Stomach (tissue), 9 donors: ENCODE results near the gene LDB3. TPM values are rescaled to one million over a fixed set of nuclear protein-coding genes. Genes with fewer than 3 reads are reported as not detected.

Experiments used
- DNase-seq, 2 donors: peaks; one replicate each; pipeline versions ENCODE4 v3.0.0 to v3.0.0-alpha.2; 2013 to 2019
- H3K27ac ChIP-seq, 5 donors: fragments of 200-600 bp in 4 of 5; sonication (generic) in 4 of 5; one replicate each; pipeline ENCODE4 v1.5.1; 2013 to 2019; ENCODE audit warnings: mild to moderate bottlenecking in 1 of 5, moderate library complexity in 1 of 5
- H3K27me3 ChIP-seq, 3 donors: fragments of 200-600 bp; sonication (generic); one replicate each; pipeline ENCODE4 v1.5.1; 2017 to 2019; ENCODE audit warnings: mixed run types in 1 of 3
- H3K36me3 ChIP-seq, 4 donors: fragments of 200-600 bp; sonication (generic); 1 replicate in 3 of 4; 2 replicates in 1 of 4; pipeline ENCODE4 v1.5.1; 2016 to 2019
- H3K4me1 ChIP-seq, 4 donors: fragments of 200-600 bp; sonication (generic); one replicate each; pipeline ENCODE4 v1.5.1; 2016 to 2019
- H3K4me3 ChIP-seq, 4 donors: fragments of 200-600 bp; sonication (generic) in 3 of 4; one replicate each; pipeline ENCODE4 v1.5.1; 2016 to 2019; ENCODE audit warnings: mild to moderate bottlenecking in 1 of 4
- H3K9me3 ChIP-seq, 4 donors: fragments of 200-600 bp; sonication (generic); one replicate each; pipeline ENCODE4 v1.5.1; 2016 to 2019
- EP300 ChIP-seq: sonication (generic); formaldehyde crosslinking; IDR thresholded peaks from one replicate; pipeline ENCODE4 v1.6.1; 2017; ENCODE audit warnings: antibody characterized with exemption
- POLR2A ChIP-seq, 4 donors: fragments of 450-650 bp; IDR thresholded peaks; one replicate each; pipeline ENCODE4 v1.6.1; 2016; ENCODE audit warnings: antibody characterized with exemption in 4 of 4, control low read depth in 2 of 4, mild to moderate bottlenecking in 1 of 4, moderate library complexity in 1 of 4
- POLR2AphosphoS5 ChIP-seq, 3 donors: sonication (generic); formaldehyde crosslinking; IDR thresholded peaks; one replicate each; pipeline ENCODE4 v1.6.1; 2016; ENCODE audit warnings: antibody characterized with exemption in 3 of 3
- WGBS, 5 donors: extraction: QIAGEN DNeasy Blood & Tissue Kit in 3 of 5; methylation state at CpG; one replicate each; pipeline versions ENCODE4 v1.1.5 to v1.1.7; 2013 to 2018; 5-methylcytosine and 5-hydroxymethylcytosine counted together
- intact Hi-C: fragments of 100-400 bp; cut with DNase I; formaldehyde crosslinking; loops from one replicate; pipeline ENCODE4 v1.15.1; 2023; ENCODE audit warnings: low total_unique reads
- polyA plus RNA-seq, 3 donors: library from polyadenylated mRNA; stranded (reverse); fragments of 200-250 nt; gene quantifications; one replicate each; pipeline ENCODE4 v1.2.3, GENCODE V29; 2013
- total RNA-seq, 5 donors: library from RNA; depleted of rRNA; stranded (reverse); fragments of >200 nt; gene quantifications; one replicate each; pipeline versions ENCODE4 v1.1.0 to v1.2.3, GENCODE V29; 2014 to 2016
- TF ChIP-seq, protein P1 (sequence below), 7 experiments: fragments of 450-650 bp in 4 of 7; fragments of 200-600 bp in 3 of 7; sonication (generic) in 3 of 7; IDR thresholded peaks; one replicate each; pipeline ENCODE4 v1.5.1; 2016 to 2019; ENCODE audit warnings: antibody characterized with exemption in 7 of 7, control low read depth in 2 of 7, mild to moderate bottlenecking in 1 of 7
- donor health status: healthy with polysubstance abuse.
- donor health status: Bipolar disorder and iron deficiency.
- donor health status: healthy.

The LDB3 gene
- total and polyA plus RNA-seq, 8 donors: 0.29 to 8.5 (median 2.5) TPM

- WGBS, 5 donors: 69 to 83% (median 80%) methylated on average over 6 of the region's 6 CpGs
Observed at GRCh38 chr10:86677374-86677773, 9.1 kb downstream of the LDB3 start.

DNA sequence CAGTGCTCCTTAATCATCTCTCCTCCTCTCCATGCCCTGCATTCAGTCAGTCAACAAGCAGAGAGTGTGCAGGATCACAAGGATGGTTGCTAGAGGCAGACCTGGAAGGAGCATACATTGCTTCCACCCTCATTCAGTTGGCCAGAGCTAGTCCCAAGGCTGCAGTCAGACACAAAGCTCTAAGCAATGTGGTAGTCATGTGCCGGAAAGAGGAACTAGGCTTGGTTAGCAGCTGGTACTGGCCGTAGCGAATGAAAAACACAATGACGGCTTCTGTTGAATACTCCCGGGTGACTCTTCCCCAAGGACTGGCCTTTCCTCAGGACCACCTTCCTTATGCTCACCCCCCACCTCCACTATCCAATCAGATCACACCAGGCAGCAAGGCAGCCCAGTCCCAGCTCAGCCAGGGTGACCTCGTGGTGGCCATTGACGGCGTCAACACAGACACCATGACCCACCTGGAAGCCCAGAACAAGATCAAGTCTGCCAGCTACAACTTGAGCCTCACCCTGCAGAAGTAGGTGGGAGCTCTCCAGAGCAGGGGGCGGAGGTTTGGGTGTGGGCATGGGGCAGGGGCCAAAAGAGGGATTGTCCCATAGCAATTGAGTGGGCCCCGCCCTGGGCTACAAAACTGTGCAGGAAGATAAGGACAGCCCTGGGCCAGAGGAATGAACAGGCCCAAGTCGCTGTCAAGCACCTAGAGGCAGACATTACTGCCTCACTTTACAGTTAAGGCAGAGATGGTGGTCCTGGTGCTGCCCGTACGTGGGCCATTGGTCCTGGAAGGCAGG lies 10.9 kb downstream of the LDB3 start:
- Histone ChIP-seq H3K9me3 (no peaks in the 10 kb centered on the region), H3K27ac (no peak overlapping the region), H3K4me1 (peaks cover 6 to 49% (median 27%) of the 10 kb centered on the region in 4 donors), H3K36me3 (peaks cover 0 to 4% (median 0%) of the 10 kb centered on the region in 4 donors), H3K27me3 (no peaks in the 10 kb centered on the region), H3K4me3 (no peak overlapping the region)
- no peak for DNase-seq
- 79 to 84% (median 81%) methylated on average over 11 to 13 of the region's 13 CpGs for WGBS, 5 donors
- TF ChIP-seq POLR2AphosphoS5 (IDR thresholded peaks at IDR 0.05) (no peak), POLR2A (IDR thresholded peaks at IDR 0.05) (no peak), EP300 (no peak)
- TF ChIP-seq, protein P1, sequence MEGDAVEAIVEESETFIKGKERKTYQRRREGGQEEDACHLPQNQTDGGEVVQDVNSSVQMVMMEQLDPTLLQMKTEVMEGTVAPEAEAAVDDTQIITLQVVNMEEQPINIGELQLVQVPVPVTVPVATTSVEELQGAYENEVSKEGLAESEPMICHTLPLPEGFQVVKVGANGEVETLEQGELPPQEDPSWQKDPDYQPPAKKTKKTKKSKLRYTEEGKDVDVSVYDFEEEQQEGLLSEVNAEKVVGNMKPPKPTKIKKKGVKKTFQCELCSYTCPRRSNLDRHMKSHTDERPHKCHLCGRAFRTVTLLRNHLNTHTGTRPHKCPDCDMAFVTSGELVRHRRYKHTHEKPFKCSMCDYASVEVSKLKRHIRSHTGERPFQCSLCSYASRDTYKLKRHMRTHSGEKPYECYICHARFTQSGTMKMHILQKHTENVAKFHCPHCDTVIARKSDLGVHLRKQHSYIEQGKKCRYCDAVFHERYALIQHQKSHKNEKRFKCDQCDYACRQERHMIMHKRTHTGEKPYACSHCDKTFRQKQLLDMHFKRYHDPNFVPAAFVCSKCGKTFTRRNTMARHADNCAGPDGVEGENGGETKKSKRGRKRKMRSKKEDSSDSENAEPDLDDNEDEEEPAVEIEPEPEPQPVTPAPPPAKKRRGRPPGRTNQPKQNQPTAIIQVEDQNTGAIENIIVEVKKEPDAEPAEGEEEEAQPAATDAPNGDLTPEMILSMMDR (IDR thresholded peaks at IDR 0.05): no peak
- intact Hi-C loops: no loop called here

More at GRCh38 chr10:86677374-86677773, 9.1 kb downstream of the LDB3 start:
- H3K4me1 ChIP-seq: peaks cover 16 to 57% (median 32%) of the 10 kb centered on the region in 4 donors
- peaks cover 0 to 4% (median 0%) of the 10 kb centered on the region in 4 donors for H3K36me3 ChIP-seq
- no peak for DNase-seq
- no peak for TF ChIP-seq POLR2A (IDR thresholded peaks at IDR 0.05)
- TF ChIP-seq EP300: no peak
- no peak for TF ChIP-seq POLR2AphosphoS5 (IDR thresholded peaks at IDR 0.05)
- TF ChIP-seq, protein P1 (IDR thresholded peaks at IDR 0.05): no peak
- H3K27me3 ChIP-seq: no peaks in the 10 kb centered on the region
- H3K4me3 ChIP-seq: no peak overlapping the region
- no peak overlapping the region for H3K27ac ChIP-seq
- H3K9me3 ChIP-seq: no peaks in the 10 kb centered on the region
- intact Hi-C loops: no loop called here

GRCh38 chr10:86681047-86681446 lies 12.7 kb downstream of the LDB3 start:
- Histone ChIP-seq H3K9me3 (no peaks in the 10 kb centered on the region), H3K4me1 (peaks cover 12 to 52% (median 22%) of the 10 kb centered on the region in 4 donors), H3K27me3 (peaks cover 0 to 13% (median 0%) of the 10 kb centered on the region in 3 donors), H3K4me3 (no peak overlapping the region), H3K36me3 (peaks cover 0 to 4% (median 0%) of the 10 kb centered on the region in 4 donors), H3K27ac (peak overlapping the region in 3 of 5 donors; percentile 47 to 64 (median 54))
- intact Hi-C loops: no loop called here
- TF ChIP-seq POLR2AphosphoS5 (IDR thresholded peaks at IDR 0.05): no peak
- TF ChIP-seq, protein P1 (IDR thresholded peaks at IDR 0.05): no peak
- TF ChIP-seq POLR2A (IDR thresholded peaks at IDR 0.05): no peak
- no peak for TF ChIP-seq EP300
- DNase-seq: peak in 1 of 2 donors; percentile 46
- 54 to 75% (median 67%) methylated on average over 9 to 14 of the region's 14 CpGs for WGBS, 5 donors

- Histone ChIP-seq H3K4me3 (no peak overlapping the region), H3K36me3 (peaks cover 0 to 4% (median 0%) of the 10 kb centered on the region in 4 donors), H3K4me1 (peaks cover 12 to 48% (median 22%) of the 10 kb centered on the region in 4 donors), H3K9me3 (no peaks in the 10 kb centered on the region), H3K27ac (peak overlapping the region in 3 of 5 donors; percentile 47 to 64 (median 54)), H3K27me3 (peaks cover 0 to 14% (median 0%) of the 10 kb centered on the region in 3 donors)
- 84 to 92% (median 86%) methylated on average over 20 to 22 of the region's 22 CpGs for WGBS, 5 donors
- DNase-seq: no peak
- TF ChIP-seq, protein P1 (IDR thresholded peaks at IDR 0.05): no peak
- no peak for TF ChIP-seq POLR2A (IDR thresholded peaks at IDR 0.05)
- no peak for TF ChIP-seq EP300
- no peak for TF ChIP-seq POLR2AphosphoS5 (IDR thresholded peaks at IDR 0.05)
- intact Hi-C loops: no loop called here
Observed at GRCh38 chr10:86681722-86682386, 13.5 kb downstream of the LDB3 start.
